Thyroid gland (tissue), 4 donors: Measurements from ENCODE around the gene AGBL3.

ENCODE experiments used
- CTCF ChIP-seq, 6 experiments: fragments of 200-600 bp in 3 of 6; fragments of 450-650 bp in 3 of 6; sonication (generic) in 3 of 6; IDR thresholded peaks; one replicate each; pipeline ENCODE4 v1.5.1; 2016 to 2019; ENCODE audit warnings: antibody characterized with exemption in 6 of 6, mild to moderate bottlenecking in 2 of 6, inconsistent platforms in 1 of 6, moderate library complexity in 1 of 6
- POLR2A ChIP-seq, 2 donors: fragments of 450-650 bp; IDR thresholded peaks; one replicate each; pipeline ENCODE4 v1.6.1; 2017; ENCODE audit warnings: antibody characterized with exemption in 2 of 2, mild to moderate bottlenecking in 2 of 2, moderate library complexity in 1 of 2

GRCh38 chr7:135074531-135074930 is 88.2 kb downstream of the AGBL3 start:
- TF ChIP-seq CTCF (IDR thresholded peaks at IDR 0.05): no peak
- no peak for TF ChIP-seq POLR2A (IDR thresholded peaks at IDR 0.05)
